GM19468 (cell line): ENCODE data around the gene RENBP.

ENCODE experiments used
- ATAC-seq: cut with Tn5 transposase; IDR thresholded peaks from one replicate; pipeline ENCODE4 v1.9.1; 2021; ENCODE audit warnings: mild to moderate bottlenecking, moderate library complexity, moderate number of reproducible peaks; ENCODE audit not compliant: unreplicated experiment; ENCODE audit errors: extremely low read depth

Gene RENBP

DNA sequence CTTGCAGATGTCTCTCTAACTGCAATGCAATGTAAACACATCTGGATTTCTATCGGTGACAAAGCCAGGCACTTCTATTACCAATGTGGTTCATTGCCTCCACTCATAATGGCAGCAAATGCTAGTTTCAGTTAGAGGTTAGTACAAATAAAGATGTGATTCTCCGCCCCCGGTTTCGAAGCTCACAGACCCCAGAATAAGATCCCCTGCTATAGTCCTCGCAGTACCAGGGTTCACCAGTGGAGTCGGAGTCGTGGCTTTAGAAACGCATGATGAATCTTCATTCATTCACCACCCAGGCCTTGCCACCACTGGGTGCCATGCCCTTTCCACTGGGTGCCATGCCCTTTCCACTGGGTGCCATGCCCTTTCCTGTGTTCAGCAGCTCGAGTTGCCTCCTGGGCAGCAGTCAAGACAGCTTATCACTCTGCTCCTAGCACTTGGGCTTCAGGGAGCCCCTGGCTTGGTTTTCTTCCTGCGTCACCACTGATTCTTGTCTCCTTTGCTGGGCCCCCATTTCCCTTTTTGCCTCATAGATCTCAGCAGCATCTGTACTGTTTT is 6.1 kb downstream of the RENBP start:
- ATAC-seq, result no peak

DNA sequence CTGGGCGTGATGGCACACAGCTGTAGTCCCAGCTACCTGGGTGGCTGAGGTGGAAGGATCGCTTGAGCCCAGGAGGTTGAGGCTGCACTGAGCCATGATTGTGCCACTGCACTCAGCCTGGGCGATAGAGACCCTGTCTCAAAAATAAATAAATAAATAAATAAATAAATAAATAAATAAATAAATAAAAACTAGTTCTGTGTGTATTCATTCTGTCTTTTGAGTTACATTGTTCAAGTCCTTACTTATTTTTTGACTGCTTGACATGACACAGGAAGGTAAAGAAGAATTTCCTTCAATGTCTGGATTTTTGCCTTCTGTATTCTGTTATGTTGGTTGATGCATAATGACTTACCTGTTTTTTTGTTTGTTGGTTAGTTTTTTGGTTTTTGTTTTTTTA is 7.4 kb downstream of the RENBP start:
- no peak for ATAC-seq

DNA sequence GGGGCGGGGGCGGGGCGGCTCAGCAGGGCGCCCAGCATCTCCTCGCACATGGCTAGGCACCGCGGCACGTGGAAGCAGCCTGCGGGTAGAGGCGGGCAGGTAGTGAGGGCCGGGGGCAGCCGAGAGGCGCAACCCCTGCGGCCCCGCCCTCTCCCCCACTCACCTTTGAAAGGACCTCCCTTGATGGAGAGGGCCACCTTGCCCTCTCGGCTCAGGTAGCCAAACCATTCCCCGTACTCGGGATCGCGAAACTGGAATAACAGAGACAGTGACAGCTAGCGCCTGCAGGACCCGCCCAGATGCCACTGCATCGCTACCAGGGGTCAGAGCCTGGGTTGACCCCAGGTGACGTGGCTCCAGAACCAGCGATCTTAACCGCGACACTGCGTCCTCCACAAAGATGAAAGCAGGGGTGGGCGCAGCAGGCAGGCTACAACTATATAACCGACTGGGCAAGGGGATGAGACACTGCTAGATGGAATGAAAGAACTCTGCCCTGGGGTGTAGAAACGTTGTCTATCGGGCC is 9.1 kb downstream of the RENBP start:
- peak; percentile 8 for ATAC-seq

DNA sequence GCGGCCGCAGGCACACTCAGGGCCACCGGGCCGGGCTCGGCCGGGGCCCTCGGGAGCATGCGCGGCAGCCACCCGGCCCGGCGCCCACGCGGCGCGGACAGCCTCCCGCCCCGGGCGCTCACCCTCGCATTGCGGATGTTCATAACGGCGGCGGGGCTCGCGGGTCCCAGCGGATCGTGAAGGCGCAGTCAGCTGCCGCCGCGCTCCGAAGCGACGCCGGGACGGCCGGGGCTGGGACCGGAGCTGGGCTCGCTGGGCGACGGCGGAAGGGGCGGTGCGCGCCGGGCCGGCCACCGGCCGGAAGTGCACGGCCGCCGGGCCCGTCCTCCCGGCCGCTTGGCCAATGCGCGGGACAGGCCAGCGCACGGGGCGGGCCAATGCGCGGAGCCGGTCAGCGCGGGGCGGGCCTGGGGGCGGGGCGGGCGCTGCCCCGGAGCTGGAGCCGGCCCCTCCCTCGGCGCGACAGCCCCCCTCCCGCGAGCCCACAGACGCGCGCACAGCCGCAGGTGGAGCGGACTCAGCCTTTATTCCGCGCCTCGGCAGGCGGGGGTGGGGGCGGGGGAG is 9.6 kb downstream of the RENBP start, which contains the start of gene NAA10:
NAA10 (minus strand) TSS at position 276 of the 564 bp plus-strand sequence; CDS start at position 143, 133 bp downstream.
- ATAC-seq, result peak; percentile 67

DNA sequence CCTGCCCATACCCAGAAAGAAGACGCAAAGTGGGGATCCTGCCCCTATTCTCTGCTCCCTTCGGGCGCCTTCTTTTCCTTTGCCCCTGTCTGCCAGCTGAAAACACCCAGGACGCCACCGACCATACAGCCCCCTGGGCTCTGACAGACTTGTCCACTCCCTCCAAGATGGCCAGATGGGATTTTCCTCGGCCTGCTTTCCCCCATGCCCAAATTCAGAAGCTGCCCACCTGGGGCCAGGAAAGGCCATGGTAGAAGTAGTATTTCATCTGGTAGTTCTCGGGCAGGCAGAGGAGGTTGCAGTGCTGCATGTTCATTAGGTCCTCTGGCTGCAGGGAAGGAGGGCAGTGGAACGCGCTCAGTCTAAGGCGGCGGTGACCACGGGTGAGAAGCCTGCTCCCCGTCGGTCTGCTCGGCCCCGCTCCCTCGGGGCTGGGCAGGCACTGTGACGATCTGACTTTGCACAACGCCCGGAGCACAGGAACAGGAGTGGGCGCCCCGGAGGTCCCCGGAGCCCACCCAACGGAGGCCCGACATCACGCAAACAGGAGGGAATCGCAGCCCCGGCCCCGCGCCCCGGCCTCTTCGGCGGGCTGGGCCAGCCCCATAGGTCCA is 10.2 kb downstream of the RENBP start:
- ATAC-seq, result no peak

DNA sequence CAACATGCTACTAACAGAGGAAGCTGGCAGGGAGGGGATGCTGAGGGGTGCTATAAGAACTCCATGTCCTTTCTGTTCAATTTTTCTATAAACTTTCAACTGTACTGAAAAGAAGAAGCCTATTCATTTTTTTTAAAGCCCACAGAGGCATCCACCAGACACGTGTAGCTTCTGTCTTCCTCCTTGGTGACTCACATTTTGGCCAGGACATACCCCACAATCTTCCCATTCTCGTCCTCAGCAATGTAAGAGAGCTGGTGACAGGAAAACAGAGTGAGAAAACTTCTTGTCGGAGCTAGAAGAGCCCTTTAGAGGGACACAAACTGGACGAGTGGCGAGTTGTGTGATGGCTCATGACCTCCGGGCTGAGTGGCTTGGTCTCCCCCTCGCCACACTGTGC is 10.7 kb downstream of the RENBP start:
- no peak for ATAC-seq

DNA sequence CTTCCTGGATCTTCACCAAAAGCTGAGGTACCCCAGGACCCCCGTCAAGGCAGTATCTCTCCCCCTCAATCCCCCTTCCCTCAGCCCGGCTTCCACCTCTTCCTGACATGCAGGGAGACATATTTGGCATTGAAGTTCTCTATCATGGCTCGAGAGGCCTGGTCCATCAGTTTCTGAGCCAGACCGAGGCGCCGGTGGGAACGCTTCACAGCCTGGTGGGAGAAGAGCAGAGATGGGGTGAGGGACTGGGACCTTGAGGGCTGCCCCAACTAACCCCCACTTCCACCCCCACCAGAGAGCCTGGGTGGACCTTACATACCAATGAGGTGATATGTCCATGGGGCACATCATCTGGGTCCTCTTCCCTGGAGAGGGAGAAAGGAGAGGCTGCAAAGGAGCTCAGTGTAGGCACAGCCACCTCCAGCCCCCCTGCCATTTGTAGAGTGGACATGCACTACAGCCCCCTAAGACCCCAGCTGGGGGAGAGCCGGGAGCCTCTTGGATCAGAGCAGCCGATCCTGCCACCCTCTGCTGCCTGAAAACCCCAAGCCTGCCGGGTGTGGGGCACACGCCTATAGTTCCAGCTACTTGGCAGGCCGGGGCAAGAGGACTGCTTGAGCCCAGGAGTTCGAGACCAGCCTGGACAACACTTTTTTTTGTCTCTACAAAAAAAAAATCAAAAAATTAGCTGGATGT is 12.1 kb downstream of the RENBP start:
- ATAC-seq, result no peak

DNA sequence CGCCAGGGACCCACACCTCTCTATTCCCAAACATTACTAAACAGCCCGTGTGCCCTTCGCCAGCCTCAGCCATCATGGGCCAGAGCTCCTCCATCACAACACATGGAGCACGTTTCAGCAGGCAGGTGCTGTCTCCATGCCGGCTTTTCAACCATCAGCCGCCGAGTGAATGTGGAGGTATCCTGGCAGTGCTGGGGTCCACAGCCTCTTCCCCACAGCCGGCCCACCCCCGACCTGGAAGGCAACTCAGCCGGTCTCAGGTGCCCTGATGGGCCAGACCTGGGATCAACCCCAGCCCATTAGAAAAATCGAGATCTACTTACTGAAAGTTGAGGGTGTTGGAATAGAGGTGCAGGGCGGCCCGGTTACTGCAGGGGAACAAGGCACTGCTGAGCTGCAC is 12.7 kb downstream of the RENBP start:
- no peak for ATAC-seq

DNA sequence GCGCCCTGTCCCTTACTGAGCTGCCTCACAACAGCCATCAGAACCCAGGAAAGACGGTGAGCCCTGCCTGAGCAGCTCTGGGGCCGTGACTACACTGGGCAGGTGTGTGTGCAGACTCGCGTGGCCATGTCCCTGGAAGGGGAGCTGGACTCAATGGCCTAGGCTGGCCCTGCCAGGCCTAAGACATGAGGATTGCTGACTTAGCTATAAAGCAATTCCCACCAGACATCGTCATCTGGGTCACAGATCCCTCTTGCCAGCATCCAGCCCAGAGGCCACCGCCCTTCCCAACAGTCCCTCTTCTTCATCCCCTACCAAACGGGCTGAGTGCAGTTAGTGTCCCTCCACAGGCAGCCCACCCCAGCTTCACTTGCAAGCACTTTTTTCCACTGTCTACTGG is 13.3 kb downstream of the RENBP start:
- ATAC-seq, result no peak

DNA sequence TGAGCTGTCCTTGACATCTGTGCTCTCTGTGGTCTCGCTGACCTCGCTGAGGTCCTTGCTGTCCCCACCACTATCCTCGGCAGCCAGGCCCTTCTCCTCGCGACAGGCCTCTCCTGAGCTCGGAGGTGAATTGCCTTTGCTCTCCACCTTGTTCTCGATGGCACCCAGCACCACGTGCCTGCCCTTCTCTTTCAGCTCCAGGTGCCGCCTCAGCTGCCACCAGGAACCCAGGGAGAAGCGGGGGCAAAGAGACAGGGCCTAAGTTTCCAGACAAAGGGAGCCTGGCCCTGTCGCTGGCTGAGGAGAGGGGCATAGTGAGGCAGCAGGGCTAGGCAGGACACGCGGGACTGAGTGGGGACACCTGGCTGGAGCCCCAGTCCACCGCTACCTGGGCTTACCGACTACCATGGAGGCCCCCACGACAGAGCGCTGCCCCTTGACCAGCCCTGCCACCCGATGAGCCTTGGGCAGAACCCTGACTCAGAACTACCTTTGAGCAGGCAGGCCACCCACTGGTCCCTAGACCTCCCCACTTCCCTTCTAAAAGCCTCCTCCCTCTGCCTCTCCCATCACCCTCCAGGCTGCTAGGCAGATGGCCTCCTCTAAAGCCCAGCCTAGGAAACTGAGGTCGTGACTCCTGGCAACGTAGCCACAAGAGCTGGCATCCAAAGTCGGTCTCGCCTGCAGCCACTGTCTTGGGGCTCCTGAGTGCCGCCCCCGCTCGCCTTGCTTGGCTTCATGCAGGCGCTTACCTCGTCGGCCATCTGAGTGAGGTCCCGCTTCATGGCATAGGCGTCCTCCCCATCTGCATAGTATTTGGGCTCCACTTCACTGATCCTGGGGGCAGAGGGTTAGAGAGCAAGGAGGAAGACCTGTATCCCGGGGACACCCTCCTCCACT is 14.2 kb downstream of the RENBP start:
- ATAC-seq, result no peak

DNA sequence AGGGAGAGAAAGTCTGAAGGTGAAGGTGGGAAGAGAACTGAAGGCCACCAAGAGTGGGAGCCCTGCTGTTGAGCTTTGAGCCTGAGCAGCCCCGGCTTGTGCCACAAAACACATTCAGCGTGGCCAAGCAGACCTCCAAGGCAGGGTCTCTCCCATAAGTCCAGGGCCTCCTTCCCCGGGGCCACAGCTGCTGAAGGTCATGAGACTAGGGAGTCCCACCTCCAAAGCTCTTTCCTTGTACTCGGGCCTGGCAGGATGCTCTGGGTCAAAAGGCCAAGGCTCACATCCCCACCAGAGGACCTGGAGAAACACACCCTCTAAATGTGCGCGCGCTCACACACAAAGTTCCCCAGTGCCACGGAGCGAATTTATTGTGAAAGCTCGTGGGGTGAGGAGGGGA is 14.9 kb downstream of the RENBP start:
- no peak for ATAC-seq

DNA sequence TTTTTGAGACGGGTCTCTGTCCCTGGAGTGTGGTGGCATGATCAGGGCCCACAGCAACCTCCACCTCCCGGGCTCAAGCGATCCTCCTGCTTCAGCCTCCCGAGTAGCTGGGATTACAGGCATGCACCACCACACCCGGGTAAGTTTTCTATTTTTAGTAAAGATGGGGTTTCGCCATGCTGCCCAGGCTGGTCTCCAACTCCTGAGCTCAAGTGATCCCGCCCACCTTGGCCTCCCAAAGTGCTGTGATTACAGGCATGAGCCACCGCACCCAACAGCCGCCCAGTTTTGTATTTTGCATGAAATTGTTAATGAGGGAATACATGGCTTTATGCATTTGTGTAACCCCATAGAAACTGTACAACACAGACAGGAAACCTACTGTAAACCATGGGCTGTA is 15.6 kb downstream of the RENBP start:
- no peak for ATAC-seq

DNA sequence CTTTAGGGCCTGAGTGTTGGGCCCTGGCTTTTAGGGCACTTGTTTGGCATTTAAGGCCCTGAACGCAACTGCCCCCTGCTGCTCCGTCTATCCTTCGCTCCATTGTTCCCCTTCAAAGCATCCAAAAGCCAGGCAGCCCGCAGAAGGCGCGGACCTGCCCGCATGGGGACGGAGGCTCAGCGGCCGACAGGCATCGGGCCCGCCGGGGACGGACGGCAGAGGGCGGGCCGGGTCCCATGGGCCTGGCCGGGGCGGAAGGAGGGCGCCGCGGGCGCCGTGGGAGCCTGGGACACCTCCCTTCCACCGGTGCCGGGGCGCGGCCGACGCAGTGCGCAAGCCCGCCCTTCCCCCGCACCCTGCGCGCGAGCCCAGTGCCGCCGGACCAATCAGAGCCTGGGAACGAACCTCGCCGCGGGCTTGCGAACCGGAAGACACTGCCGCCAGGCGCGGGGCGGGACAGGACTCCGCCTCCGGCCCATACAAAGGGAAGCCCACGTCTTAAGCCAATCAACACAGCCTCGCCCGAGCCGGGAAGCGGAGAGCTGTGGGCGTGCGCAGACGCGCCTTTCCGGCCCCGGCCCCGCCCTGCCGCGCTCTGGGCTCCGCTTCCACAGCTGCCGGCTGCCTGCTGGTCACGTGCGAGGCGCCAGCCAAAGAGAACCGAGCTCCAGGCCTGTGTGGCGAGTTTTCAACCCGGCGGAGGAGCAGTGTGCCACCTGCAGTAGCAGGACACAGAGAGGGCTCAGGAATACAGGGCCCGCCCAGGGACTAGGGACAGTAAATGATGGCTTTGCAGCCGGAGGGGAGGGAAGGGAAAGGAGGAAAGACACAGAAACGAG is 16.3 kb downstream of the RENBP start:
- ATAC-seq, result peak; percentile 80

DNA sequence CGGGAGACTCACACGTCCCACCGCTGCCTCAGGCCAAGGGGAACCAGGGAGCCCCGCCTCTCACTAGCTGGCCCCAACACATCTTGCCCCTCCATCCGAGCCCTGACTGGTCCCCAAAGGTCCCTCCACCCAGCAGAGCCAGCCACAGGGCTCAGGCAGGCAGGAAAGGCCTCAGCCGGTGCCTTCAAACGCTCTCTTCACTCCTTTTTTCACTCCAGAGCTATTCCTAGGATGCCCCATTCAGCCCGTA is 16.8 kb downstream of the RENBP start:
- ATAC-seq, result no peak

DNA sequence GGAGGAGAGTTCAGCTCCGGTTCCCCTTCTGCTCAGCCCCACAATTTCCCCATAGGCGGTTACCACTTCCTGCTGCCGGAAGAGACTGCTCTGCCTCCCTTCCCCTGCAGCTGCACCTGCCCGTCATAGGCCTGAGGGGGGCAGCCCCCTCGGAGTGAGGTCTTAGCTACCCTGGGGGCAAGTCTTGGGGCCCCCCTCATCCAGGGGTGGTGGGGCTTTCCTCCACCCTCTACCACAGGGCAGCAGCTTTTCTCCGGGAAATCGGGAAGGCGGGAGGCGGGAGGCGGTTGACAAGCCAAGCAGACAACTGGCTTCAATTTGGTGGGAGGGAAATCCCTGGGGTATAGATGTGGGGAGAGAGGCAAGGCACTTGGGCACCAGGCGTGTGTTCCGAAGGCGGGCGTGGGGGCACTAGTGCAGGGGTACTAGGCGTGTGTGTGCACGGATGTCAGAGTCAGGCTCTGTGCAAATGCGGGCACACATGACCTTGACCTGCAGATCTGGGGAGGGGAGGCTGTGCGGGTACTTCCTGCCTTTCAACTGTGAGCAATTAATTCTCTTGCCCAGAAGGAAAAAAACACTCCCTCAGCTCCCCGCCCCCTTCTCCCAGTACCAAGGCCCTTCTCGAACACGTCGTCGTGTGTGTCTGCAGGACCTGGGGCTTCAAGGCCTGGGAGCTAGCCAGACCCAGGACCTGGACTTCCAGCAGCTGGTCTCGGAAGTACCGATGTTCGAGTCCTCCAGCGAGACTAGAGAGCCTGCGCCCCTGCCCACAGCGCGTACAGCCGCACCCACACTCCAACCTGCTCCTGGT is 17.4 kb downstream of the RENBP start:
- ATAC-seq, result no peak

DNA sequence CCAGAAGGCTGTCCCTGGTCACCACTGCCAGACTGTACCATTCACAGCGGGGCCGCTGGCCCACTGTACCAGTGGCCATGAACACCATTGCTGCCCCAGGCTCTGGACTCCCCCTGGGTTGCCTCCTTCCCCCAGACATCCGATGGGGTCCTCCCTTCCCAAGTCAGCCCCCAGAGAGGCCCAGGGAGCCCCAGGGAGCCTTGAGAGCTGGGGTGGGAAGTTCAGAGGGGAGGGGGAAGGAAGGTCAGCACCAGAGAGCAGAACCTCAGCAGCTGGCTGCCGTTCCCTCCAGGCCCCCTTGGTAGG is 17.9 kb downstream of the RENBP start:
- no peak for ATAC-seq

DNA sequence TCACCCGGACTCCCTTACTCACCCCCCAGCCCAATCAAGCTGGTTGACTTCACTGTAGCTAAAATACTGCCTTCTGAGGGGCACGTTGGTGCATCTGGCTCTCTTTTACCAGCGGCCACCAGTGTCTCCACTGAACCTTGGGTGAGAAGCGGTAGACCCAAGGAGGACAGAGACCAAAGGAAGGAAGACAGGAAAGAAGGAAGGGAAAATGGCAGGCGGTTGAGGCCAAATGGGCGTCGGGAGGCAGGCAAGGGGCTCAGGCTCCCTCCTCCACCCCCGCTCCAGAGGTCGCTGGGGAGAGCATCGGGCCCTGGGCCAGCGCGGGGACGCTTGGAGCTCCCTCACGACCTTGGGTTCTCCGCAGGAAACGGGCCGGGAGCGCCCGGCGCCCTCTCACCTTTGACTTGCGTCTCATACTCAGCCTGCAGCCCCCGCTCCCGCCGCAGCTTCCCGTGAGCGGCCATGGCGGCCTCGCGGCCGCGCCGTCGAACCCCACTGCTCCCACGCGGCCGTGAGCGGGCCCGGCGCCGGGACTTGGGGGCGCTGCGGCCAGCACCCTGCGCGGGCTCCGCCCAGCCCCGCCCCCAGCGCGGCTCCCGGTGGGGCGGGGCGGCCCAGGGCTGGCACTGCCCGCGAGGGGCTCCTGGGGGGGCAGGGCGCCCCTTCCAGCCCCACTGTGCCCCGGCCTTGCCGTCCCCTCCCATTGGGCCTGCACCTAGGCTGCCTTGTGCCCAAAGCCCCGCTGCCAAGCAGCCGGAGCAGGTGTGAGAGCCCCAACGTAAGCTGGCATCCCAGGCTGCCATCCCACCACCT is 18.5 kb downstream of the RENBP start, which contains the start of gene ARHGAP4:
ARHGAP4 (minus strand) TSS at position 526 of the 813 bp plus-strand sequence; CDS start at position 464, 62 bp downstream.
- no peak for ATAC-seq

DNA sequence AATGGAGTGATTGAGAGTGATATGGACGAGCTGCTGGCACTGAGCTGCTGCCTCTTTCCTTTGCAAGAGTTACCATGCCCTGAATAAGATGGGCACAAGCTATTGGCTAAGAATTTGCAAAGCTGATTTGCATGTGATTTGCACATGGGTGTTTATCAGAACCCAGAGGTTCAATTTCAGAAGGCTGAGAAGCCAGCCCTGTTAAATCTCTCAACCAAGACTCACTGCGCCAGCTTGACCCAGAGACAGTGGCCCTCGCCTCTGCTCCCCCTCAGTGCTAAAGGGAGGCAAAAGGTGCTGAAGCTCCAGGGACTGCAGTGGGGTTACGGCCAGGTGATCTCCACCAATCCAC is 19.1 kb downstream of the RENBP start:
- ATAC-seq, result no peak
